Tibial nerve (tissue), 3 donors: ENCODE data around the gene AP3B1.

Experiments
- CTCF ChIP-seq, 5 experiments: fragments of 200-600 bp in 3 of 5; fragments of 450-650 bp in 2 of 5; sonication (generic) in 3 of 5; IDR thresholded peaks; one replicate each; pipeline ENCODE4 v1.5.1; 2016 to 2019; ENCODE audit warnings: antibody characterized with exemption in 5 of 5, mild to moderate bottlenecking in 3 of 5, moderate library complexity in 2 of 5
- POLR2A ChIP-seq, 2 donors: fragments of 450-650 bp; IDR thresholded peaks; one replicate each; pipeline ENCODE4 v1.6.1; 2017; ENCODE audit warnings: antibody characterized with exemption in 2 of 2, mild to moderate bottlenecking in 2 of 2, moderate library complexity in 2 of 2

- TF ChIP-seq CTCF (IDR thresholded peaks at IDR 0.05) (no peak), POLR2A (IDR thresholded peaks at IDR 0.05) (no peak)
Observed at GRCh38 chr5:77974576-77974975, 319.9 kb downstream of the AP3B1 start.
